Vagina (tissue), 2 donors: ENCODE results near the gene ZNF688.

Source experiments
- POLR2AphosphoS5 ChIP-seq, 2 donors: sonication (generic); formaldehyde crosslinking; IDR thresholded peaks; one replicate each; pipeline ENCODE4 v1.9.0; 2017; ENCODE audit warnings: antibody characterized with exemption in 2 of 2, mild to moderate bottlenecking in 2 of 2, low read depth in 1 of 2; ENCODE audit not compliant: insufficient read depth in 1 of 2
- TF ChIP-seq, protein P1 (sequence below), 3 experiments: fragments of 450-650 bp in 2 of 3; fragments of 200-600 bp in 1 of 3; sonication (generic) in 1 of 3; IDR thresholded peaks; one replicate each; pipeline ENCODE4 v1.5.1; 2017 to 2019; ENCODE audit warnings: antibody characterized with exemption in 3 of 3, mild to moderate bottlenecking in 2 of 3, moderate library complexity in 2 of 3

DNA sequence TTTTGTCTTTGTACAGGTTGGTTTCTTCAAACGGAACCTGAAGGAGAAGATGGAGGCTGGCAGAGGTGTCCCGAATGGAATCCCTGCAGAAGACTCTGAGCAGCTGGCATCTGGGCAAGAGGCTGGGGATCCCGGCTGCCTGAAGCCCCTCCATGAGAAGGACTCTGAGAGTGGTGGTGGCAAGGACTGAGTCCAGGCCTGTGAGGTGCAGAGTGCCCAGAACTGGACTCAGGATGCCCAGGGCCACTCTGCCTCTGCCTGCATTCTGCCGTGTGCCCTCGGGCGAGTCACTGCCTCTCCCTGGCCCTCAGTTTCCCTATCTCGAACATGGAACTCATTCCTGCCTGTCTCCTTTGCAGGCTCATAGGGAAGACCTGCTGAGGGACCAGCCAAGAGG, 50.0 kb downstream of the ZNF688 start:
- TF ChIP-seq, protein P1, sequence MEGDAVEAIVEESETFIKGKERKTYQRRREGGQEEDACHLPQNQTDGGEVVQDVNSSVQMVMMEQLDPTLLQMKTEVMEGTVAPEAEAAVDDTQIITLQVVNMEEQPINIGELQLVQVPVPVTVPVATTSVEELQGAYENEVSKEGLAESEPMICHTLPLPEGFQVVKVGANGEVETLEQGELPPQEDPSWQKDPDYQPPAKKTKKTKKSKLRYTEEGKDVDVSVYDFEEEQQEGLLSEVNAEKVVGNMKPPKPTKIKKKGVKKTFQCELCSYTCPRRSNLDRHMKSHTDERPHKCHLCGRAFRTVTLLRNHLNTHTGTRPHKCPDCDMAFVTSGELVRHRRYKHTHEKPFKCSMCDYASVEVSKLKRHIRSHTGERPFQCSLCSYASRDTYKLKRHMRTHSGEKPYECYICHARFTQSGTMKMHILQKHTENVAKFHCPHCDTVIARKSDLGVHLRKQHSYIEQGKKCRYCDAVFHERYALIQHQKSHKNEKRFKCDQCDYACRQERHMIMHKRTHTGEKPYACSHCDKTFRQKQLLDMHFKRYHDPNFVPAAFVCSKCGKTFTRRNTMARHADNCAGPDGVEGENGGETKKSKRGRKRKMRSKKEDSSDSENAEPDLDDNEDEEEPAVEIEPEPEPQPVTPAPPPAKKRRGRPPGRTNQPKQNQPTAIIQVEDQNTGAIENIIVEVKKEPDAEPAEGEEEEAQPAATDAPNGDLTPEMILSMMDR (IDR thresholded peaks at IDR 0.05) = no peak
- TF ChIP-seq POLR2AphosphoS5 (IDR thresholded peaks at IDR 0.05; ENCODE audit: insufficient read depth in 1 of 2, low read depth in 1 of 2) = no peak
